RKO (cell line): ENCODE measurements around the gene MTFR1L.

Experiments used
- DNase-seq: peaks from one replicate; pipeline ENCODE4 v3.0.0-alpha.2; 2016; ENCODE audit warnings: low spot score

Gene MTFR1L

GRCh38 chr1:25790472-25790871 lies 29.3 kb upstream of the MTFR1L start:
- DNase-seq = no peak

DNA sequence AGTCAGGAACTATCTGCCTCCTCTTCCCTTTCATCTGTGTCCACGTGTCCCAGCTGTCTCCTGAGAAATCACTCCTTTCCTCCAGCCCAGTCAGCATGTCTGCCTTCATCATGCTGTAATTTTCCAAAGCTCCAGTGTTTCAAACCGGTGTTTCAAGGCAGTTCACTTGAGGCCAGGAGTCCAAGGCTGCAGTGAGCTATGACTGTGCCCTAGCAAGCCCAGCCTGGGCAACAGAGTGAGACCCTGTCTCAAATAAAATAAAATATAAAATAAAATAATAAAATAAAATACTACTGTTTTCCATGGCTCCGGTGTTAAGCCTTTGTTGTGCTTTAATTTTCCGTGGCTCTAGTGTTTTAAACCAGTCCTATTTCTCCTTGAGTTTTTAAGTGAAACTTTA lies 27.6 kb upstream of the MTFR1L start:
- DNase-seq = no peak

DNA sequence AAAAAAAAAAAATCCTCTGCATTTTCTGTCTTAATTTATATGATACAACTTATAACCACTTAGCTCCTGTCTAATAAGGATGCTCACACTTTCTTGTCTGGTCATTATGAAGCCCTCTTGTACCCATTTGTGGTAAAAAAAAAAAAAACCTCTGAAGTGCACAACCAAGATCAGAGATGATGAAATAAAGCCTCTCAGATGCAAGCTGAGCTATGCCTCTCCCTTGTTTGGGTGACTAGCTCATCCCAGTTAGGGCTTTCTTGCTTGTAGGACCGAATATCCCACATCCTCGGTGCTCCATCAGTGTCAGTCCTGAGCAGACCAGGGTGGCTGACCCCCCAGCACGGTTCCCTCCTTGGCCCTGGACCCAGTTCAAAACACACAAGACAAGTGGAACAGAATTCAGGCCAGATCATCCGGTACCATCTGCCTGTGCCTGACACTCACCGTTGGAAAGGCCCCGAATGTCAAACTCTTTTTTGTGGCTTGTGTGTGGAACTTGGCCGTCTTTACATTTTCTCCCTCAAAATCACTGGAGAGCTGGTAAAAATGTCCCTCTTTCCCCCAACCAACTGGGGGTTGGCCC lies 26.1 kb upstream of the MTFR1L start:
- DNase-seq = no peak

- no peak for DNase-seq
Observed at GRCh38 chr1:25794325-25794724, 25.4 kb upstream of the MTFR1L start.

DNA sequence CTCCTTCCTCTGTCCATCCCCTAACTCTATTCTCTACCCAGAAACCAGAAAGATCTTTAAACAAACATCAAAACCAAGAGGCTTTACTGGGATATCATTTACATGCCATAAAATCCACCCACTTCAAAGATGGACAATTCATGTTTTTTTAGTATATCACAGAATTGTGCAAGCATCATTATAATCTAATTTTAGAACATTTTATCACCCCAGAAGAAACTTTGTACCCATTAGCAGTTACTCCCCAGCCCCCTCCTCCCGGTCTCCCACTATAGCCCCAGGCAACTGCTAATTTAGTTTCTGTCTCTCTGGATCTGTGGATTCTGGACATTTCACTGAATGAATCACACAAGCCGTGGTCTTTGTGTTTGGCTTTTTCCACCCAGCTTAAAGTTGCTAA lies 24.5 kb upstream of the MTFR1L start:
- no peak for DNase-seq

GRCh38 chr1:25795946-25796810 lies 23.6 kb upstream of the MTFR1L start:
- DNase-seq = no peak

- peak; percentile 78 for DNase-seq
Observed at GRCh38 chr1:25796811-25797458, 22.8 kb upstream of the MTFR1L start.

DNA sequence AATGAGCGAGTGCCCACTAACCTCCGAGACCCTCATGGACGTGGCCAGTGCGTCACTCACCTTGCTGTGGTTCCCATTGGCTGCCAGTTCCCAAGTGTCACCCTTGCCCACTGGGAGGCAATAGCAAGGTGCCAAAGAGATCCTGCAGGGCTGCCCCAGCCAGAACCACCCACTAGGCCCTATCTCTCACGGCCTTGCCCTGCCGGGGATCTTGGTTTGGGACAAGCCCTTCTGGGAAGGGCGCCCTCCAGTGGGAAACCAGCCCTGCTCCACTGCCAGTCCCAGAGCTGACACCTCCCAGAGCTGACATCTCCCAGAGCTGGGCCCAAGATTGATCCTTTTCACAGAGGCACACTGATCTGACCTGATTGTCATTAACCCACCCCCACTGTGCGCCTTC lies 21.8 kb upstream of the MTFR1L start:
- DNase-seq = no peak

GRCh38 chr1:25798666-25799351 lies 20.9 kb upstream of the MTFR1L start:
- no peak for DNase-seq

GRCh38 chr1:25799352-25799934 lies 20.3 kb upstream of the MTFR1L start:
- no peak for DNase-seq

- peak; percentile 64 for DNase-seq
Observed at GRCh38 chr1:25799935-25800702, 19.6 kb upstream of the MTFR1L start, which contains the start of gene SELENON. Gene SELENON (plus strand): TSS chr1:25800193. CDS start chr1:25800231, 38 bp downstream.

GRCh38 chr1:25800703-25801377 lies 18.9 kb upstream of the MTFR1L start:
- peak; percentile 30 for DNase-seq

GRCh38 chr1:25802915-25803314 lies 16.8 kb upstream of the MTFR1L start:
- no peak for DNase-seq

DNA sequence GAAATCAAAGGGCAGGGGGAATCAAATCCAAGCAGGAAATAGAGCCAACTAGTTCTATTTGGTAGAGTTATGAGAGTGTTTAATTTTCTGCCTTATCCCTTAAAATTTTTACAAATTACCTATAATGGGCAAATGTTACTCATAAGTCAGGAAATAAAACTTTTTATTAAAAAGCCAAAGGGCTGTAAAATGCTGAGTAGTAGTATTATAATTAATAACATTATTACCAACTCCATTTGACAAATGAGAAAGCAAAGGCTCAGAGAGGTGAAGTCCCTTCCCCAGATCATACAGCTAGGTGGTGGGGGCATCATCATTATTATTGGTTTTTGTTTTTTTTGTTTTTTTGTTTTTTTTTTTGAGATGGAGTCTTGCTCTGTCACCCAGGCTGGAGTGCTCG lies 16.4 kb upstream of the MTFR1L start:
- no peak for DNase-seq

DNA sequence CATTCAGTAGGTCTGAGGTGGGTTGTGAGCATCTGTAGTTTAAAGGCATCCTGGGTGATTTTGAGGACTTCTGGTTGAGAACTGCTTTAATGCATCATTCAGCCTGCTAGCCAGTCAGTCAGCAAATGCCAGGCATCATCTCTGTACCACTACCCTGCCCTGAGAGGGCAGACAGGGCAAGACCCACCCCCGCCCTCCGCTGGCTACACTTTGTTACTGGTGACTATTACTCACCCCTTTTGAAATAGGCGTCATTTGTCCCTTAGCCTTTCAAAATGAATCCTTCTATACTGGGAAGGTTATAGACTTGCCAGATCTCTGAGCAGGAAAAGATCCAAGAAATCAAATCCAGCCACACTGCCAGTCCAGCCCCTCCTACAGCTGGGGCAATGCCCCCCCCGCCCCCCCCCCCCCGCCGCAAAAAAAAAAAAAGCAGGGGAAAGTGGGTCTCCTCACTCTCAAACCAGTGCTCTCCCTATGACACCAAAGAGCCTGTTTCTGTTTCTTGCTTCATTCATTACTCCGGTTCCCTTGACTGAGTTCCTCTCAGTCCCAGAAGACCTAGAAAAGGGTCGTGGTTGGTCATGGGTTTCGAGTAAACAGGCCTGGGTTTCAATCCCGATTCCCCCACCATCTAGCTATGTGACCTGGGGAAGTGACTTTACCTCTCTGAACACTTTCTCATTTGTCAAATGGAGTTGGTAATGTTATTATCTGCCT lies 15.3 kb upstream of the MTFR1L start:
- DNase-seq = peak; percentile 41

- no peak for DNase-seq
Observed at GRCh38 chr1:25804964-25805862, 14.5 kb upstream of the MTFR1L start.

- no peak for DNase-seq
Observed at GRCh38 chr1:25805863-25806225, 13.9 kb upstream of the MTFR1L start.

GRCh38 chr1:25806418-25806817 lies 13.3 kb upstream of the MTFR1L start:
- DNase-seq = no peak
